ENCODE results near the gene OLFM4.

DNA sequence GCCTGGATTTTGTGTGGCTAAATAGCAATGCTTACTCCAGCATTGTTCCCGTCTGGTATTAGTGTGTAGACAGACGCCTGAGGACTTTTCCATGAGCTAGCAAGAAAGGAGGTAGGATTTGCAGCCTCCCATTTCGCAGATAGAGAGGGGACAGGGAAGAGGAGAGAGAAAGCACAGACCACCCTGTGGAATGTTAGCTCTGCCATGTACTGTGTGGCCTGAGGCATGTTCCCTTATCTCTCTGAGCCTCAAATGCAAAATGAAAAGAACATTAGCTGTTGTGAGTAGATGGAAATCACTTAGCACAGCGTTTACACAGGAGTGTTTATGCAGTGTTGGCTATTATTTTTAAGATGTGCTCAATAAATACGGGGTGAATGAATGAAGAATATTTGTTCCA, 45.5 kb downstream of the OLFM4 start:
- no peak for TF ChIP-seq CTCF (IDR thresholded peaks at IDR 0.05)
- no peak for TF ChIP-seq POLR2A (IDR thresholded peaks at IDR 0.05)
